K562 (cell line): ENCODE measurements around the gene SLC7A6. TPM values are rescaled to one million over a fixed set of nuclear protein-coding genes. Genes with fewer than 3 reads are reported as not detected.
A peak's percentile ranks its signal among the peaks of the same experiment; 100 is the strongest.

Experiments
- BRD4 ChIP-seq: fragments of 200-600 bp; sonication (generic); IDR thresholded peaks from 2 replicates; pipeline ENCODE4 v1.6.1; 2017; ENCODE audit warnings: inconsistent platforms
- BRF1 ChIP-seq: IDR thresholded peaks from 3 replicates; pipeline ENCODE4 v1.6.1; 2011; ENCODE audit warnings: borderline replicate concordance, mild to moderate bottlenecking; ENCODE audit not compliant: insufficient read length; ENCODE audit errors: extremely low read depth
- DDX20 ChIP-seq: fragments of 450-650 bp; IDR thresholded peaks from 2 replicates; pipeline ENCODE4 v1.6.1; 2016; ENCODE audit warnings: missing genetic modification characterization, low read depth, mild to moderate bottlenecking, missing compliant biosample characterization, moderate library complexity
- DMBX1 ChIP-seq: fragments of 250-450 bp; sonication (Bioruptor Pico); IDR thresholded peaks from 2 replicates; pipeline ENCODE4 v1.8.0; 2022; ENCODE audit warnings: inconsistent platforms, mild to moderate bottlenecking, moderate library complexity, borderline replicate concordance
- DNMT1 ChIP-seq: fragments of 450-650 bp; IDR thresholded peaks from 2 replicates; pipeline ENCODE4 v1.6.1; 2016; ENCODE audit warnings: antibody characterized with exemption, mild to moderate bottlenecking
- HCFC1 ChIP-seq: IDR thresholded peaks from 2 replicates; pipeline ENCODE4 v1.6.1; 2012; ENCODE audit warnings: low read depth, low read length, improper control_type of control experiment
- MAZ ChIP-seq, 2 experiments: fragments of 450-650 bp in 1 of 2; sonication (generic) in 1 of 2; formaldehyde crosslinking; IDR thresholded peaks in 1 of 2; conservative IDR thresholded peaks in 1 of 2; 2 replicates each; pipeline versions ENCODE4 v1.4.0 to v1.5.0; 2020; ENCODE audit warnings: mild to moderate bottlenecking in 1 of 2, missing genetic modification reagents in 1 of 2
- MTA1 ChIP-seq: fragments of 450-650 bp; IDR thresholded peaks from 2 replicates; pipeline ENCODE4 v1.6.1; 2017; ENCODE audit warnings: borderline replicate concordance
- NR1H2 ChIP-seq: sonication (generic); formaldehyde crosslinking; IDR thresholded peaks from 2 replicates; pipeline ENCODE4 v1.4.0; 2020; ENCODE audit warnings: mild to moderate bottlenecking, missing genetic modification reagents
- PHB2 ChIP-seq: fragments of 450-650 bp; IDR thresholded peaks from 2 replicates; pipeline ENCODE4 v1.6.1; 2017; ENCODE audit warnings: low read depth
- POLR2A ChIP-seq: fragments of 450-650 bp; conservative IDR thresholded peaks from 2 replicates; pipeline ENCODE4 v1.6.1; 2016
- RBM22 ChIP-seq: fragments of 200-400 bp; formaldehyde crosslinking; IDR thresholded peaks from 2 replicates; pipeline ENCODE4 v1.6.1; 2018; ENCODE audit warnings: low read length, low read depth; ENCODE audit not compliant: poor library complexity, severe bottlenecking
- RCOR1 ChIP-seq, 2 experiments: IDR thresholded peaks; 2 replicates each; pipeline ENCODE4 v1.6.1; 2012; ENCODE audit warnings: low read depth in 2 of 2, low read length in 2 of 2, borderline replicate concordance in 1 of 2, improper control_type of control experiment in 1 of 2
- RUNX1 ChIP-seq: sonication (generic); IDR thresholded peaks from 2 replicates; pipeline ENCODE4 v1.6.1; 2016; ENCODE audit warnings: antibody characterized with exemption, low read depth
- SIN3B ChIP-seq: fragments of 450-650 bp; IDR thresholded peaks from 2 replicates; pipeline ENCODE4 v1.6.1; 2017; ENCODE audit warnings: low read depth, mild to moderate bottlenecking, moderate library complexity
- ZBTB1 ChIP-seq: sonication (generic); formaldehyde crosslinking; IDR thresholded peaks from 2 replicates; pipeline ENCODE4 v1.8.1; 2023; ENCODE audit warnings: missing genetic modification reagents, low read depth, mild to moderate bottlenecking, borderline replicate concordance
- ZNF253 ChIP-seq: fragments of 250-450 bp; sonication (Bioruptor Pico); conservative IDR thresholded peaks from 2 replicates; pipeline ENCODE4 v1.6.1; 2021; ENCODE audit warnings: mild to moderate bottlenecking
- polyA plus RNA-seq, 8 experiments: library from polyadenylated mRNA; depleted of rRNA in 4 of 8; stranded (reverse) in 5 of 8; unstranded in 3 of 8; fragments of >200 nt; fragmentation: Nextera tagmentation in 2 of 8; fragmentation: Illumina TruSeq in 1 of 8; extraction: Ambion mirVana in 2 of 8; extraction: Trizol in 1 of 8; gene quantifications; 2 replicates each; pipeline versions ENCODE4 v1.2.1 to v1.2.3, GENCODE V29; 2011 to 2014; ENCODE audit warnings: inconsistent platforms in 1 of 8, missing spikeins in 1 of 8
- total RNA-seq, 7 experiments: library from RNA; depleted of rRNA in 6 of 7; stranded (reverse); fragments of >200 nt in 6 of 7; fragmentation: Illumina TruSeq in 2 of 7; extraction: Trizol in 2 of 7; gene quantifications; 2 replicates each; pipeline versions ENCODE4 v1.2.1 to v1.2.3, GENCODE V29; 2011 to 2021; ENCODE audit warnings: low replicate concordance in 1 of 7
- TF ChIP-seq, protein P1 (sequence below): sonication (generic); formaldehyde crosslinking; IDR thresholded peaks from 2 replicates; pipeline ENCODE4 v1.8.1; 2023; ENCODE audit warnings: missing genetic modification reagents, mild to moderate bottlenecking, borderline replicate concordance
- TF ChIP-seq, protein P2 (sequence below): sonication (generic); formaldehyde crosslinking; IDR thresholded peaks from 2 replicates; pipeline ENCODE4 v1.4.0; 2020; ENCODE audit warnings: mild to moderate bottlenecking, missing genetic modification reagents
- TF ChIP-seq, protein P3 (sequence below): IDR thresholded peaks from 2 replicates; pipeline ENCODE4 v1.6.1; 2011; ENCODE audit not compliant: insufficient read length; ENCODE audit errors: extremely low read depth

SLC7A6 gene
- total and polyA plus RNA-seq, 9 of the 15 experiments (the other 6 are each of a cell fraction or from before 2014, with no cell fraction given): 12.6 to 60.1 (median 29.8) TPM

DNA sequence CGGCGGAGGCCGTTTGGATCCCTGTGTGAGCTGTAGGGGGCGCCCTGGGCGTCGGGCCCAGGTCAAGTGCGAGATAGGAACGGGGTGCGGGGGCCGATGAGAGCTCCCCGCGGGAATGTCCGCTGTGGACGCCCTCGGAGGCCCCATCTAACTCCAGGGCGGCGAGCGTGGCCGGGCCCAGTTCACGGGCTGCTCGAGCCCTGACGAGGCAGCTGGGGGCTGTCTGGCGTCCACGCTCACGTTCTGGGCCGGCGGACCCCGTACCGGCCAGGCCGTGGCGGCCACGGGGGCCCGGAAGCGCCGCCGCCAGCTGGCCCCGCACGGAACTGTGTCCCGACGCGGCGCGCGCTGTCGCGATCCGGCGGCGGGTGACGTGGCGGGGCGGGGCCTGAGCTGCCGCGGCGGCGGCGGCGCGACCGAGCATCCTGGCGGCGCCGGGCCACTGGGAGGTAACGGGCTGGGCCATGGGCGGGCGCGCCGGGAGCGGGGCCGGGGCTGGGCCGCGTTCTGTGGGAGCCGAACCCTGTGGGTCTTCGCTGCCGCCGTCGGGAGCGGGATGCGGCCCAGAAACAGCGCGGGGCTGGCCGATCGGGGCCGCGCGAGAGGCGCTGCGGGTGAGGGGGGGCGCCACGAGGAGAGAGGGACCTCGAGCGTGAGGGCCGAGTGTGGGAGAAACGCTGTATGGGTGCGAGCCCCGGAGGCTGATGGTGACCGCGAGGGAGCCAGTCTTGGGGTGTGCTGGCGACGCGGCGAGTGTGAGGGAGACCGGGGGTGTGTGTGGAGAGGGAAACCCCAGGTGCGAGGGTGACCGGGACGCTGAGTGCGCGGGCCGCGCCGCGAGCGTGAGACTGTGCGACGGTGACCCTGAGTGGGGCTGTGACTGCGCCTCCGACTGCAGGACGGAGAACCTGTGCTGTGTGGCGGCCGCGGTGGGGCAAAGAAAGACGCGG is at the start of gene SLC7A6 (continued):
- TF ChIP-seq, protein P1, sequence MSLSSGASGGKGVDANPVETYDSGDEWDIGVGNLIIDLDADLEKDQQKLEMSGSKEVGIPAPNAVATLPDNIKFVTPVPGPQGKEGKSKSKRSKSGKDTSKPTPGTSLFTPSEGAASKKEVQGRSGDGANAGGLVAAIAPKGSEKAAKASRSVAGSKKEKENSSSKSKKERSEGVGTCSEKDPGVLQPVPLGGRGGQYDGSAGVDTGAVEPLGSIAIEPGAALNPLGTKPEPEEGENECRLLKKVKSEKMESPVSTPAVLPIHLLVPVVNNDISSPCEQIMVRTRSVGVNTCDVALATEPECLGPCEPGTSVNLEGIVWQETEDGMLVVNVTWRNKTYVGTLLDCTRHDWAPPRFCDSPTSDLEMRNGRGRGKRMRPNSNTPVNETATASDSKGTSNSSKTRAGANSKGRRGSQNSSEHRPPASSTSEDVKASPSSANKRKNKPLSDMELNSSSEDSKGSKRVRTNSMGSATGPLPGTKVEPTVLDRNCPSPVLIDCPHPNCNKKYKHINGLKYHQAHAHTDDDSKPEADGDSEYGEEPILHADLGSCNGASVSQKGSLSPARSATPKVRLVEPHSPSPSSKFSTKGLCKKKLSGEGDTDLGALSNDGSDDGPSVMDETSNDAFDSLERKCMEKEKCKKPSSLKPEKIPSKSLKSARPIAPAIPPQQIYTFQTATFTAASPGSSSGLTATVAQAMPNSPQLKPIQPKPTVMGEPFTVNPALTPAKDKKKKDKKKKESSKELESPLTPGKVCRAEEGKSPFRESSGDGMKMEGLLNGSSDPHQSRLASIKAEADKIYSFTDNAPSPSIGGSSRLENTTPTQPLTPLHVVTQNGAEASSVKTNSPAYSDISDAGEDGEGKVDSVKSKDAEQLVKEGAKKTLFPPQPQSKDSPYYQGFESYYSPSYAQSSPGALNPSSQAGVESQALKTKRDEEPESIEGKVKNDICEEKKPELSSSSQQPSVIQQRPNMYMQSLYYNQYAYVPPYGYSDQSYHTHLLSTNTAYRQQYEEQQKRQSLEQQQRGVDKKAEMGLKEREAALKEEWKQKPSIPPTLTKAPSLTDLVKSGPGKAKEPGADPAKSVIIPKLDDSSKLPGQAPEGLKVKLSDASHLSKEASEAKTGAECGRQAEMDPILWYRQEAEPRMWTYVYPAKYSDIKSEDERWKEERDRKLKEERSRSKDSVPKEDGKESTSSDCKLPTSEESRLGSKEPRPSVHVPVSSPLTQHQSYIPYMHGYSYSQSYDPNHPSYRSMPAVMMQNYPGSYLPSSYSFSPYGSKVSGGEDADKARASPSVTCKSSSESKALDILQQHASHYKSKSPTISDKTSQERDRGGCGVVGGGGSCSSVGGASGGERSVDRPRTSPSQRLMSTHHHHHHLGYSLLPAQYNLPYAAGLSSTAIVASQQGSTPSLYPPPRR (CRISPR knock-in tag): no peak
- no peak for TF ChIP-seq NR1H2
- TF ChIP-seq ZBTB1 (CRISPR knock-in tag): peak; percentile 54; the same call in 1 of the 2 replicates
- TF ChIP-seq RCOR1 (IDR thresholded peaks at IDR 0.05; ENCODE audit: borderline replicate concordance in 1 of 2, low read depth in 2 of 2, low read length in 2 of 2): peak in 1 of 2 experiments; percentile 3; a peak in 1 of 4 replicates
- TF ChIP-seq POLR2A: peak; percentile 76
- no peak for TF ChIP-seq DNMT1
- TF ChIP-seq, protein P2, sequence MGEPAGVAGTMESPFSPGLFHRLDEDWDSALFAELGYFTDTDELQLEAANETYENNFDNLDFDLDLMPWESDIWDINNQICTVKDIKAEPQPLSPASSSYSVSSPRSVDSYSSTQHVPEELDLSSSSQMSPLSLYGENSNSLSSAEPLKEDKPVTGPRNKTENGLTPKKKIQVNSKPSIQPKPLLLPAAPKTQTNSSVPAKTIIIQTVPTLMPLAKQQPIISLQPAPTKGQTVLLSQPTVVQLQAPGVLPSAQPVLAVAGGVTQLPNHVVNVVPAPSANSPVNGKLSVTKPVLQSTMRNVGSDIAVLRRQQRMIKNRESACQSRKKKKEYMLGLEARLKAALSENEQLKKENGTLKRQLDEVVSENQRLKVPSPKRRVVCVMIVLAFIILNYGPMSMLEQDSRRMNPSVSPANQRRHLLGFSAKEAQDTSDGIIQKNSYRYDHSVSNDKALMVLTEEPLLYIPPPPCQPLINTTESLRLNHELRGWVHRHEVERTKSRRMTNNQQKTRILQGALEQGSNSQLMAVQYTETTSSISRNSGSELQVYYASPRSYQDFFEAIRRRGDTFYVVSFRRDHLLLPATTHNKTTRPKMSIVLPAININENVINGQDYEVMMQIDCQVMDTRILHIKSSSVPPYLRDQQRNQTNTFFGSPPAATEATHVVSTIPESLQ: 0 out of 2 replicates have a peak, but pooled peaks have one; percentile 72
- no peak for TF ChIP-seq ZNF253 (CRISPR knock-in tag)
- TF ChIP-seq RUNX1: no peak
- peak; percentile 29; the same call in 1 of the 2 replicates for TF ChIP-seq HCFC1
- TF ChIP-seq MTA1: peak; percentile 73
- TF ChIP-seq PHB2: no peak
- TF ChIP-seq DMBX1 (CRISPR knock-in tag): no peak
- TF ChIP-seq SIN3B: peak; percentile 73
- TF ChIP-seq DDX20 (tag): no peak
- no peak for TF ChIP-seq BRF1
- TF ChIP-seq MAZ (CRISPR knock-in tag; conservative IDR thresholded peaks at IDR 0.05 in 1 of 2, IDR thresholded peaks at IDR 0.05 in 1 of 2): peak; percentile 88 to 90
- no peak for TF ChIP-seq RBM22
- TF ChIP-seq, protein P3, sequence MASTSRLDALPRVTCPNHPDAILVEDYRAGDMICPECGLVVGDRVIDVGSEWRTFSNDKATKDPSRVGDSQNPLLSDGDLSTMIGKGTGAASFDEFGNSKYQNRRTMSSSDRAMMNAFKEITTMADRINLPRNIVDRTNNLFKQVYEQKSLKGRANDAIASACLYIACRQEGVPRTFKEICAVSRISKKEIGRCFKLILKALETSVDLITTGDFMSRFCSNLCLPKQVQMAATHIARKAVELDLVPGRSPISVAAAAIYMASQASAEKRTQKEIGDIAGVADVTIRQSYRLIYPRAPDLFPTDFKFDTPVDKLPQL: no peak
- 0 out of 2 replicates have a peak, but pooled peaks have one; percentile 26 for TF ChIP-seq BRD4
